ENCODE results near the gene CSNK1G3. TPM values are rescaled to one million over a fixed set of nuclear protein-coding genes. Genes with fewer than 3 reads are reported as not detected.

CSNK1G3 gene
- total RNA-seq, 2 experiments from 2014 or later, result 20.9 to 23.1 TPM

DNA sequence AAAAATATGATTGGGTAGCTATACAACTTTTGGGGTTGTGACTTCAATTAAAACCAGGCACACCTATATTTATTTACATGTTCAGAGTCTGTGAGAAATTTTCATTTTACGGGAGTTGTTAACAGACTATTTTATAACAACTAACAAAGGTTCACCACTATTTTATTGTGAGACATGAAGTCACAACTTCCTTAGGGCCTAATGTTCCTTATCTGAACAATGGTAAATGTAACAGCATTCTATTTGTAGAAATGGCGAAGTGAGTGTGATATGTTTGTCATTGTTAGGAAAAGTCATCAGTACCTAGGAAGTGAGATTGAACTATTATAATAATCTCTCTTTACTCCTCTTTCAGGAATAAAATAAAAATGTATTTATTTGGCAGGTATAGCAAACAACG lies 67.4 kb downstream of the CSNK1G3 start:
- ChIA-PET POLR2A (interaction anchor here (0.7 to 1.2 kb wide), 2 partner anchors 9 to 72 kb away, joined by 3 to 4 read pairs; no protein-coding TSS in a partner anchor), CTCF (ENCODE audit: unreplicated experiment) (no interaction called here)
- Histone ChIP-seq H3K4me2 (ENCODE audit: low read length) (no peak overlapping the region), H4K20me1 (ENCODE audit: insufficient read depth, low read length) (no peaks in the 10 kb centered on the region), H3K27ac (ENCODE audit: low read depth, low read length, poor library complexity, severe bottlenecking) (no peak overlapping the region), H3K4me1 (ENCODE audit: insufficient read depth, low read length, poor library complexity, severe bottlenecking) (no peaks in the 10 kb centered on the region), H3K79me2 (ENCODE audit: insufficient read depth, low read depth, low read length) (no peaks in the 10 kb centered on the region), H3K9me2 (ENCODE audit: insufficient read depth, low read length) (no peaks in the 10 kb centered on the region), H2AFZ (ENCODE audit: low read length) (no peak overlapping the region), H3K36me3 (ENCODE audit: insufficient read depth, low read length) (peaks cover 3% of the 10 kb centered on the region; the same call in 1 of the 2 replicates), H3K9me3 (ENCODE audit: low read length) (no peaks in the 10 kb centered on the region), H3K4me3 (ENCODE audit: low read depth, low read length, poor library complexity, severe bottlenecking) (no peak overlapping the region)
- intact Hi-C loops (cut with micrococcal nuclease; ENCODE audit: unreplicated experiment), result no loop called here
- no peak for DNase-seq (ENCODE audit: low spot score)
- TF ChIP-seq, protein P1, sequence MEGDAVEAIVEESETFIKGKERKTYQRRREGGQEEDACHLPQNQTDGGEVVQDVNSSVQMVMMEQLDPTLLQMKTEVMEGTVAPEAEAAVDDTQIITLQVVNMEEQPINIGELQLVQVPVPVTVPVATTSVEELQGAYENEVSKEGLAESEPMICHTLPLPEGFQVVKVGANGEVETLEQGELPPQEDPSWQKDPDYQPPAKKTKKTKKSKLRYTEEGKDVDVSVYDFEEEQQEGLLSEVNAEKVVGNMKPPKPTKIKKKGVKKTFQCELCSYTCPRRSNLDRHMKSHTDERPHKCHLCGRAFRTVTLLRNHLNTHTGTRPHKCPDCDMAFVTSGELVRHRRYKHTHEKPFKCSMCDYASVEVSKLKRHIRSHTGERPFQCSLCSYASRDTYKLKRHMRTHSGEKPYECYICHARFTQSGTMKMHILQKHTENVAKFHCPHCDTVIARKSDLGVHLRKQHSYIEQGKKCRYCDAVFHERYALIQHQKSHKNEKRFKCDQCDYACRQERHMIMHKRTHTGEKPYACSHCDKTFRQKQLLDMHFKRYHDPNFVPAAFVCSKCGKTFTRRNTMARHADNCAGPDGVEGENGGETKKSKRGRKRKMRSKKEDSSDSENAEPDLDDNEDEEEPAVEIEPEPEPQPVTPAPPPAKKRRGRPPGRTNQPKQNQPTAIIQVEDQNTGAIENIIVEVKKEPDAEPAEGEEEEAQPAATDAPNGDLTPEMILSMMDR (conservative IDR thresholded peaks at IDR 0.05; ENCODE audit: low read length), result no peak
- BruUV-seq (replicated peaks), result no TSS peak

DNA sequence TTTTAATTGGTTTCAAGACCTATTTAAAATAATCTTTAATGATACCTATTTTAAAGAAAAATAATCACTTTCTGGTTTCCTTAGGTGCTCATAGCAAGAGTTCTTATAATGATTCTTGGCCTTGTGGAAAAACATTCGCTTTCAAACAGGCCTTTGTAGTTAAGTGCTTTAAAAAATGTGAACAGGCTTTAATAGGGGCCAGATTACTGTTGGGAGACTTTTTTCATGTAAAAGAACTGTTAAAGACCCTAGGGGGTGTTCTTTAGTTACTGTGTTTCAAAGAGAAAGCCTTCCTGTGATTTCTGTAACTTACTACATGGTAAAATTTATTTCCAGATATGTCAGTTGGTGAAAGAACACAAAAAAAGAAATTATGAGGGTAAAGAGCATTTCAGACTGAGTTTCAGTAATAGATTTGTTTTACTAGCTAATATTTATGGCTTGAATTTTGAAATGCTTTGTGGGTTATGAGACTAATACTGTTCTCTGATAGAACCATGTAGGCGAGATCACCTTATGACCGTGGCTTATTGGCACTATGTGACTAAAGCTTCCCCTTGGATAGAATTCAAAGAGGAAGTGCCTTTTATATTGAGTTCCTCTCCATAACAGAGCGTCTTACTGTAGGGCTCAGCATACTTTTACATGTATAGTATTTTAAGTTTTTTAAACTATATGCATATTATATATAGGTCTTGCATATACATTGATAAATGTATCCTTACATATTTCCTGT lies 70.7 kb downstream of the CSNK1G3 start:
- H3K9me3 ChIP-seq (ENCODE audit: low read length), result no peaks in the 10 kb centered on the region
- BruUV-seq (replicated peaks), result no TSS peak
- no peak for DNase-seq (ENCODE audit: low spot score)
- intact Hi-C loops (cut with micrococcal nuclease; ENCODE audit: unreplicated experiment), result no loop called here
- no peaks in the 10 kb centered on the region for H3K9me2 ChIP-seq (ENCODE audit: insufficient read depth, low read length)
- no peaks in the 10 kb centered on the region for H3K36me3 ChIP-seq (ENCODE audit: insufficient read depth, low read length)
- no peak overlapping the region for H2AFZ ChIP-seq (ENCODE audit: low read length)
- CTCF ChIA-PET (ENCODE audit: unreplicated experiment), result no interaction called here
- H4K20me1 ChIP-seq (ENCODE audit: insufficient read depth, low read length), result no peaks in the 10 kb centered on the region
- POLR2A ChIA-PET, result interaction anchor here (0.6 to 1.9 kb wide), 3 partner anchors 11 to 39 kb away, joined by 3 to 5 read pairs (median 4); no protein-coding TSS in a partner anchor
- H3K4me1 ChIP-seq (ENCODE audit: insufficient read depth, low read length, poor library complexity, severe bottlenecking), result no peaks in the 10 kb centered on the region
- no peak overlapping the region for H3K4me2 ChIP-seq (ENCODE audit: low read length)
- H3K79me2 ChIP-seq (ENCODE audit: insufficient read depth, low read depth, low read length), result no peaks in the 10 kb centered on the region
- H3K4me3 ChIP-seq (ENCODE audit: low read depth, low read length, poor library complexity, severe bottlenecking), result no peak overlapping the region
- TF ChIP-seq, protein P1 (conservative IDR thresholded peaks at IDR 0.05; ENCODE audit: low read length), result no peak
- TF ChIP-seq EZH2phosphoT487 (IDR thresholded peaks at IDR 0.05; ENCODE audit: borderline replicate concordance, low read depth, low read length), result no peak
- no peak overlapping the region for H3K27ac ChIP-seq (ENCODE audit: low read depth, low read length, poor library complexity, severe bottlenecking)

DNA sequence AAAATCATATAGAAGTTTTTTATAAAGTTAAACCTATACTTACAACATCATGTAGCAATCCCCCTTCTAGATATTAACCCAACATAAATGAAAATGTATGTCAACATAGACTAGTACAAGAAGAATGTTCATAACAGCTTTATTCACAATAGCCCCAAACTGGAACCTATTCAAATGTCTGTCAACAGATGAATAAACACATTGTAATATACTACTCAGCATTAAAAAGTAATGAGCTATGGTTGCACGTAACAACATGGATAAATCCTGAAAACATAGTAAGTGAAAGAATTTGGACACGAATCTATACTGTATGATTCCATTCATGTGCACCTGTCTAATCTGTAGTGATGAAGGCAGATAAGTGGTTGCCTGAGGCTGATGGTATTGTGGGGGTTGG lies 73.9 kb downstream of the CSNK1G3 start:
- Histone ChIP-seq H3K79me2 (ENCODE audit: insufficient read depth, low read depth, low read length) (no peaks in the 10 kb centered on the region), H3K4me1 (ENCODE audit: insufficient read depth, low read length, poor library complexity, severe bottlenecking) (no peaks in the 10 kb centered on the region), H3K9me3 (ENCODE audit: low read length) (no peaks in the 10 kb centered on the region), H3K4me2 (ENCODE audit: low read length) (no peak overlapping the region), H3K4me3 (ENCODE audit: low read depth, low read length, poor library complexity, severe bottlenecking) (no peak overlapping the region), H3K9me2 (ENCODE audit: insufficient read depth, low read length) (no peaks in the 10 kb centered on the region), H4K20me1 (ENCODE audit: insufficient read depth, low read length) (no peaks in the 10 kb centered on the region), H2AFZ (ENCODE audit: low read length) (no peak overlapping the region), H3K36me3 (ENCODE audit: insufficient read depth, low read length) (no peaks in the 10 kb centered on the region), H3K27ac (ENCODE audit: low read depth, low read length, poor library complexity, severe bottlenecking) (no peak overlapping the region)
- DNase-seq (ENCODE audit: low spot score), result no peak
- POLR2A ChIA-PET, result no interaction called here
- CTCF ChIA-PET (ENCODE audit: unreplicated experiment), result no interaction called here
- no TSS peak for BruUV-seq (replicated peaks)
- intact Hi-C loops (cut with micrococcal nuclease; ENCODE audit: unreplicated experiment), result no loop called here
- no peak for TF ChIP-seq EZH2phosphoT487 (IDR thresholded peaks at IDR 0.05; ENCODE audit: borderline replicate concordance, low read depth, low read length)
- TF ChIP-seq, protein P1 (conservative IDR thresholded peaks at IDR 0.05; ENCODE audit: low read length), result no peak

Measured in OCI-LY7 (cell line).